GM18520 (cell line): ENCODE measurements around the gene RESP18.
"Not testable (repeated sequence)": the region's sequence is repeated elsewhere in the genome, so short reads cannot be mapped to it uniquely, and the experiment has no call there.

ENCODE experiments used
- ATAC-seq: cut with Tn5 transposase; IDR thresholded peaks from one replicate; pipeline ENCODE4 v1.9.1; 2021; ENCODE audit not compliant: unreplicated experiment

Gene RESP18

GRCh38 chr2:219325657-219326315 is 6.8 kb downstream of the RESP18 start:
- no peak for ATAC-seq

DNA sequence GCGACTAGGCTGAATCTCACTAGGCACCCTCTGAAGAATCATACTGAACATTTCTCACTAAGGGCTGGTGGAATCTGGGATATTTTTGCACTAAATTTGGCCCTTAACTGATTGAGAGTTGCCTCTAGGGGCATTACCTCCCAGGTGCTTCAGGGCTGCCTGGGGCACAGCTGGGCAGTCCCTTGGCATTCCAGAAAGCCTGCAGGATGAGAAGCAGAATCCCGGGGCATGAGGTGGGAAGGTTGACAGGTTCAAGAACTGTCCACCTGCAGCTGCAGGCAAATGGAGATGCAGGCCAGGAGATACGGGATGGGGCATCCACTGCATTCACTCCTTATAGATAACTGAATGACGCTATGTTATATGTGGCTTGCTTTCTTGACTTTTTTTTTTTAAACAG is 7.4 kb downstream of the RESP18 start:
- no peak for ATAC-seq

GRCh38 chr2:219323434-219323833 is 9.1 kb downstream of the RESP18 start:
- ATAC-seq: no peak

- no peak for ATAC-seq
These were observed 17.6 kb downstream of the RESP18 start for GRCh38 chr2:219314804-219315468.

DNA sequence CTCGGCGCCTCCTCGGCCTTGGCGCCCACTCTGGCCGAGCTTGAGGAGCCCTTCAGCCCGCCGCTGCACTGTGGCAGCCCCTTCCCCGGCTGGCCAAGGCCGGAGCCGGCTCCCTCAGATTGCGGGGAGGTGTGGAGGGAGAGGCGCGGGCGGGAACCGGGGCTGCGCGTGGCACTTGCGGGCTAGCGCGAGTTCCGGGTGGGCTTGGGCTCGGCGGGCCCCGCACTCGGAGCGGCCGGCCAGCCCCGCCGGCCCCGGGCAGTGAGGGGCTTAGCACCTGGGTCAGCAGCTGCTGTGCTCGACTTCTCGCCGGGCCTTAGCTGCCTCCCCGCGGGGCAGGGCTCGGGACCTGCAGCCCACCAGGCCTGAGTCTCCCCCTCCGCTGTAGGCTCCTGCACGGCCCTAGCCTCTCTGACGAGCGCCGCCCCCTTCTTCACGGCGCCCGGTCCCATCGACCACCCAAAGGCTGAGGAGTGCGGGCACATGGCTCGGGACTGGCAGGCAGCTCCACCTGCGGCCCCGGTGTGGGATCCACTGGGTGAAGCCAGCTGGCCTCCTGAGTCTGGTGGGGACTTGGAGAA is 19.8 kb downstream of the RESP18 start:
- ATAC-seq: not testable (repeated sequence)

DNA sequence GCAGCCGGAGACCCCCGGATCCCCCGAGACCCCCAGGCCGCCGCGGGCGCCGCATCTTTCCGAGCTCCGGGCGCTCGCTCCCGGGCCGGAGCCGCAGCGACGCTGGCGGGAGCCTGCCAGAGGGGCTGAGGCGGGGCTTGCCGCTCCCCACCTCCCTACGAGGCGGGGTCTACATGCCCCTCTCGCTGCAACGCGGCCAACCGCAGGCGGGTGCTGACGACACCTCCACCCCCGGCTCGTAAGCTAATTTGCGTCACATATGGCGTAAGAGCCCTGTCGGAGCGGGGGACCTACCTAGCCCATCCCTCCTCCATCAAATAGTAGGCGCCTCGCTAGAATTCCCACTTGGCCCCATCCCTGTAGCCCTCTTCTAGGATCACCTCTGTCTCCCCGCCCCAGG is 23.3 kb downstream of the RESP18 start, which contains the start of gene PTPRN:
Gene PTPRN, minus strand, starts transcription at position 124 of the 400 bp plus-strand sequence. Its CDS starts 69 bp downstream, at position 55.
- no peak for ATAC-seq

DNA sequence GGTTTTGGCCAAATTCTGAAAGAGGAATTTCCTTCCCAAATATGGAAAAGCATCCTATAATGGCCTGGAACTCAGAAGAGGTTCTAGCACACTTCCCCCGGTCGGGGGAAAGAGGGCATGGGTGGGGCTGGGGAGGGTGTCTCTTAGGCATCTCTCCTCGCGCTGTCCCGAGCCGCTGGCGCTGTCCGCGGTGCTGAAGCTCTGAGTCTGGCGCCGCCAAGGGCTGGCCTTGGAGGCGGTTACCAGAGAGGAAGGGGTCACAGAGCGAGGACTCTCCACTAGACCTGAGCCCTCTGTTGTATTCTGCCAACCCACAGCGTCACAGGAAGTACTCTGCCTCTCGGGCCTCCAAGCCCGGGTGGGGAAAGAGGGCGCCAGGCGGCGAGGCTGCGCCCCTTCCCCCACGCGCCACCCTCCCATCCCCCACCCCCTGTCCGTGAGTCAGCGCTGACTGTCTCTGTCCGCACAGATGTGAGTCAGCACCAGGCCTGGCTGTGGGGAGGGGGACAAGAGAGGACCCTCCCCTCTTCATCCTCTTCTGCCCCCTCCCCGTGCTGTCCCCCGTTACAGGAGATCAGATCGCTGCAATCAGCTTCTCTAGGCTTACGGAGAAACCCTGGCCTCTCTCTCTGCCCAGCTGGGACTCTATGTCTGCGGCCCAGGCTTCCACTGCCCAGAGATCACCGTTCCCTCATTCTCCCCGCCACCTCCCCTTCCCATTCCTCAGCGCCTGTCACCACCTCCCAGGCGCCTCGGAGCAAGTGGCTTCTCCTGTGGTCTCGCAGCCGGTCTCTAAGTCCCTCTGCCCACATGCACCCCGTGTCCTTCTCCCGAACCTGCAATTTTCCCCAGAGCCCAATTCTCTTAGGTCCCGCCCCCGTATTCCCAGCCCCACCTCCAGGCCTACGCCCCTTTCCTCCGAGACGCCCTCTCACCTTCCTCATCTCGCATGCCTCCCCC is 24.1 kb downstream of the RESP18 start:
- ATAC-seq: no peak

DNA sequence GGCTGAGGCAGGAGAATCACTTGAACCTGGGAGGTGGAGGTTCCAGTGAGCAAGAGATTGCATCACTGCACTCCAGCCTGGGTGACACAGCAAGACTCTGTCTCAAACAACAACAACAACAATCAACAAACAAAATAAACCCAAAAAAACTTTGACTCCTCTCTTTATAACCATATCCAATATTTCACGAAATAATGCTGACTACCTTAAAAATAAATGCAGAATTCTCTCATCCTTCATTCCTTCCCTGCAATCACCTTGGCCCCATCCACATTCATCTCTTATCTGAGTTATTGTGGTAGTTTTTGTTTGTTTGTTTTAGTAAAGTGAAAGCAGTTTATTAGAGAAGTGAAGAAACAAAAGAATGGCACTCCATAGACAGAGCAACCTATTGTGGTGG is 26.5 kb downstream of the RESP18 start:
- no peak for ATAC-seq

- ATAC-seq: no peak
These were observed 28.3 kb downstream of the RESP18 start for GRCh38 chr2:219304223-219304622.

DNA sequence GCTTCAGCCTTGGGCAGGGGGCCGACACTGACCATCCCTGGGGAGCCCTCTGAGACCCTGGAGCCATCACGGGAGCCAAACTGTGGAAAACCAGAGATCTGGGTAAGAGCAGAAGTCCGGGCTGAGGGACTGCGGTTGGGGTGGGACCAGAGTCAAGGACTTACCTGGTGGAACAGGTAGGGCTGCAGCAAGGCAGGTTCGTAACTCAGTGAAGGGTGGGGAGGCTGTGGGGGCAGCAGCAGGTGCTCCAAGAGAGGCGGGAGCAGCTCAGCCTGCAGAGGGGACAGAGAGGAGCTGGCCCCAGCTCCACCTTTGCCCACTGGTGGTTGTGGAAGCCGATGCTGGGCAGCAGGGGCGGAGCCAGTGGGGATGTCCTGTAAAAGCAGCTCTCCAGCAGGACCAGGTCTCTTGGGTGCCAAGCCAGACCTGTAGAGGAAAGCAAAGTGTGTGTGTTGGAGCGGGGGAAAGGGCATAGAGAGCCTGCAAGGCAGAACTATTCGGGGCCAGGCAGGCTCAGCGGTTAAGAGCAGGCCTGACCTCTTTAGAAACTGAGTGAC is 30.1 kb downstream of the RESP18 start:
- no peak for ATAC-seq

- no peak for ATAC-seq
These were observed 32.5 kb downstream of the RESP18 start for GRCh38 chr2:219300022-219300421.

- ATAC-seq: no peak
These were observed 33.2 kb downstream of the RESP18 start for GRCh38 chr2:219299372-219299760.

- no peak for ATAC-seq
These were observed 33.7 kb downstream of the RESP18 start for GRCh38 chr2:219298759-219299371.

GRCh38 chr2:219297766-219298456 is 34.6 kb downstream of the RESP18 start:
- ATAC-seq: no peak

GRCh38 chr2:219296631-219297391 is 35.7 kb downstream of the RESP18 start:
- ATAC-seq: no peak

- no peak for ATAC-seq
These were observed 36.4 kb downstream of the RESP18 start for GRCh38 chr2:219296142-219296541.

GRCh38 chr2:219294356-219295351 is 37.9 kb downstream of the RESP18 start:
- ATAC-seq: peak; percentile 86

GRCh38 chr2:219293736-219294231 is 38.8 kb downstream of the RESP18 start:
- ATAC-seq: no peak
